WTC11 (cell line): ENCODE results near the gene KLC1. TPM values are rescaled to one million over a fixed set of nuclear protein-coding genes. Genes with fewer than 3 reads are reported as not detected.

Experiments
- ATAC-seq: fragments of 200-7000 bp; cut with Tn5 transposase; 2 replicates; pipeline ENCODE4 v1.10.0; 2021; ENCODE audit warnings: mild to moderate bottlenecking, moderate library complexity
- CTCF ChIA-PET: fragments of 300-600 bp; sonication (Branson Sonifier 250); formaldehyde crosslinking; loops from one replicate; lab custom pipeline; 2021; ENCODE audit warnings: antibody characterized with exemption; lab: Charles Lee
- POLR2A ChIA-PET: fragments of 350-600 bp; sonication (Branson Sonifier 250); formaldehyde crosslinking; loops from one replicate; lab custom pipeline; 2021; ENCODE audit warnings: antibody characterized with exemption; lab: Charles Lee
- DNase-seq: peaks from one replicate; pipeline ENCODE4 v3.0.0; 2021; ENCODE audit warnings: low spot score
- H3K27ac Mint-ChIP-seq: 2 replicates; pipeline ENCODE4 v1.8.0; 2021; ENCODE audit warnings: mixed read lengths
- H3K27me3 Mint-ChIP-seq: 2 replicates; pipeline ENCODE4 v1.8.0; 2021; ENCODE audit warnings: low read depth, mild to moderate bottlenecking, moderate library complexity, mixed read lengths
- H3K36me3 Mint-ChIP-seq: 2 replicates; pipeline ENCODE4 v1.8.0; 2021; ENCODE audit warnings: mixed read lengths
- H3K4me1 Mint-ChIP-seq: 2 replicates; pipeline ENCODE4 v1.8.0; 2022; ENCODE audit warnings: mixed read lengths
- H3K4me3 Mint-ChIP-seq: 2 replicates; pipeline ENCODE4 v1.8.0; 2021; ENCODE audit warnings: mild to moderate bottlenecking, moderate library complexity, mixed read lengths
- H3K9me3 Mint-ChIP-seq: 2 replicates; pipeline ENCODE4 v1.8.0; 2021; ENCODE audit warnings: mixed read lengths
- ATF3 ChIP-seq: sonication (generic); formaldehyde crosslinking; conservative IDR thresholded peaks from 2 replicates; pipeline ENCODE4 v1.8.1; 2022; ENCODE audit warnings: mild to moderate bottlenecking, missing genetic modification reagents
- ATF6 ChIP-seq: sonication (generic); formaldehyde crosslinking; IDR thresholded peaks from 2 replicates; pipeline ENCODE4 v1.8.1; 2023; ENCODE audit warnings: mild to moderate bottlenecking, missing genetic modification reagents
- CDX4 ChIP-seq: fragments of 250-450 bp; sonication (Bioruptor Pico); IDR thresholded peaks from 2 replicates; pipeline ENCODE4 v1.9.0; 2021; ENCODE audit warnings: moderate library complexity, mild to moderate bottlenecking, inconsistent platforms, borderline replicate concordance
- FOXK1 ChIP-seq: sonication (generic); formaldehyde crosslinking; IDR thresholded peaks from 2 replicates; pipeline ENCODE4 v1.8.0; 2022; ENCODE audit warnings: mild to moderate bottlenecking, moderate library complexity, missing genetic modification reagents
- HMGA2 ChIP-seq: fragments of 250-450 bp; sonication (Bioruptor Pico); IDR thresholded peaks from 2 replicates; pipeline ENCODE4 v1.4.0; 2021; ENCODE audit warnings: mild to moderate bottlenecking, moderate library complexity
- MLX ChIP-seq: sonication (generic); formaldehyde crosslinking; IDR thresholded peaks from 2 replicates; pipeline ENCODE4 v1.8.1; 2023; ENCODE audit warnings: mild to moderate bottlenecking, missing genetic modification reagents, moderate library complexity
- MXD4 ChIP-seq: fragments of 250-450 bp; sonication (Bioruptor Pico); IDR thresholded peaks from 2 replicates; pipeline ENCODE4 v1.8.0; 2021; ENCODE audit warnings: mild to moderate bottlenecking, moderate library complexity, borderline replicate concordance
- NFATC4 ChIP-seq: fragments of 250-450 bp; sonication (Bioruptor Pico); IDR thresholded peaks from 2 replicates; pipeline ENCODE4 v1.9.0; 2021; ENCODE audit warnings: mild to moderate bottlenecking
- PRRX2 ChIP-seq: fragments of 250-450 bp; sonication (Bioruptor Pico); IDR thresholded peaks from 2 replicates; pipeline ENCODE4 v1.8.0; 2021; ENCODE audit warnings: mild to moderate bottlenecking
- STAT6 ChIP-seq: sonication (generic); formaldehyde crosslinking; conservative IDR thresholded peaks from 2 replicates; pipeline ENCODE4 v1.8.1; 2023; ENCODE audit warnings: mild to moderate bottlenecking, low read depth, missing genetic modification reagents, moderate library complexity
- TCF7 ChIP-seq: sonication (generic); formaldehyde crosslinking; IDR thresholded peaks from 2 replicates; pipeline ENCODE4 v1.8.0; 2022; ENCODE audit warnings: mild to moderate bottlenecking, low read depth, missing genetic modification reagents, moderate library complexity
- TEAD1 ChIP-seq: sonication (generic); formaldehyde crosslinking; IDR thresholded peaks from 2 replicates; pipeline ENCODE4 v1.8.0; 2022; ENCODE audit warnings: mild to moderate bottlenecking, missing genetic modification reagents
- USF2 ChIP-seq: sonication (generic); formaldehyde crosslinking; IDR thresholded peaks from 2 replicates; pipeline ENCODE4 v1.8.1; 2023; ENCODE audit warnings: mild to moderate bottlenecking, missing genetic modification reagents, moderate library complexity
- ZNF219 ChIP-seq: sonication (generic); formaldehyde crosslinking; IDR thresholded peaks from 2 replicates; pipeline ENCODE4 v1.8.0; 2023; ENCODE audit warnings: missing genetic modification reagents, mild to moderate bottlenecking, borderline replicate concordance
- ZNF263 ChIP-seq: sonication (generic); formaldehyde crosslinking; IDR thresholded peaks from 2 replicates; pipeline ENCODE4 v1.8.1; 2022; ENCODE audit warnings: low read depth, mild to moderate bottlenecking, moderate library complexity, missing genetic modification reagents
- ZNF317 ChIP-seq: sonication (generic); formaldehyde crosslinking; IDR thresholded peaks from 2 replicates; pipeline ENCODE4 v1.8.1; 2023; ENCODE audit warnings: low read depth, mild to moderate bottlenecking, moderate library complexity, missing genetic modification reagents, borderline replicate concordance
- ZNF671 ChIP-seq: fragments of 250-450 bp; sonication (Bioruptor Pico); IDR thresholded peaks from 2 replicates; pipeline ENCODE4 v1.8.0; 2021; ENCODE audit warnings: mild to moderate bottlenecking
- ZSCAN18 ChIP-seq: fragments of 250-450 bp; sonication (Bioruptor Pico); IDR thresholded peaks from 2 replicates; pipeline ENCODE4 v2.1.2; 2022; ENCODE audit warnings: mild to moderate bottlenecking, moderate library complexity
- total RNA-seq: library from RNA; stranded (reverse); gene quantifications from 3 replicates; pipeline ENCODE4 v1.2.3, GENCODE V29; 2021

KLC1 gene
- total RNA-seq, 1 experiment from 2014 or later: 171 TPM

- TF ChIP-seq ATF6 (CRISPR knock-in tag): no peak
- no peak for TF ChIP-seq PRRX2 (CRISPR knock-in tag)
- TF ChIP-seq, all 79 proteins: peak for 0
Observed at GRCh38 chr14:103684871-103685270, 55.9 kb downstream of the KLC1 start (continued).

GRCh38 chr14:103685276-103686211 lies 56.5 kb downstream of the KLC1 start:
- Mint-ChIP-seq H3K9me3 (no peaks in the 10 kb centered on the region), H3K27me3 (no peaks in the 10 kb centered on the region), H3K27ac (no peak overlapping the region; the same call in 1 of the 2 replicates), H3K4me1 (no peaks in the 10 kb centered on the region; the same call in 1 of the 2 replicates), H3K4me3 (no peak overlapping the region), H3K36me3 (peaks cover 54% of the 10 kb centered on the region)
- DNase-seq (no peak), ATAC-seq (no peak)
- ChIA-PET CTCF (no interaction called here), POLR2A (no interaction called here)
- TF ChIP-seq MLX (CRISPR knock-in tag) (no peak), ZNF263 (no peak), ZNF219 (CRISPR knock-in tag) (no peak), ZNF317 (CRISPR knock-in tag) (no peak), USF2 (CRISPR knock-in tag) (no peak), ZSCAN18 (CRISPR knock-in tag) (no peak), ATF3 (no peak), TCF7 (CRISPR knock-in tag) (no peak), NFATC4 (no peak), MXD4 (CRISPR knock-in tag) (no peak), HMGA2 (CRISPR knock-in tag) (no peak), STAT6 (CRISPR knock-in tag) (no peak), FOXK1 (CRISPR knock-in tag) (no peak), ZNF671 (CRISPR knock-in tag) (no peak), TEAD1 (no peak), CDX4 (CRISPR knock-in tag) (no peak)
